HG03135 (cell line): ENCODE results near the gene DIP2B.
"Not testable (repeated sequence)": the region's sequence is repeated elsewhere in the genome, so short reads cannot be mapped to it uniquely, and the experiment has no call there.

ENCODE experiments used
- ATAC-seq: cut with Tn5 transposase; IDR thresholded peaks from one replicate; pipeline ENCODE4 v1.9.1; 2021; ENCODE audit warnings: mild to moderate bottlenecking, moderate library complexity; ENCODE audit not compliant: unreplicated experiment

DIP2B gene

DNA sequence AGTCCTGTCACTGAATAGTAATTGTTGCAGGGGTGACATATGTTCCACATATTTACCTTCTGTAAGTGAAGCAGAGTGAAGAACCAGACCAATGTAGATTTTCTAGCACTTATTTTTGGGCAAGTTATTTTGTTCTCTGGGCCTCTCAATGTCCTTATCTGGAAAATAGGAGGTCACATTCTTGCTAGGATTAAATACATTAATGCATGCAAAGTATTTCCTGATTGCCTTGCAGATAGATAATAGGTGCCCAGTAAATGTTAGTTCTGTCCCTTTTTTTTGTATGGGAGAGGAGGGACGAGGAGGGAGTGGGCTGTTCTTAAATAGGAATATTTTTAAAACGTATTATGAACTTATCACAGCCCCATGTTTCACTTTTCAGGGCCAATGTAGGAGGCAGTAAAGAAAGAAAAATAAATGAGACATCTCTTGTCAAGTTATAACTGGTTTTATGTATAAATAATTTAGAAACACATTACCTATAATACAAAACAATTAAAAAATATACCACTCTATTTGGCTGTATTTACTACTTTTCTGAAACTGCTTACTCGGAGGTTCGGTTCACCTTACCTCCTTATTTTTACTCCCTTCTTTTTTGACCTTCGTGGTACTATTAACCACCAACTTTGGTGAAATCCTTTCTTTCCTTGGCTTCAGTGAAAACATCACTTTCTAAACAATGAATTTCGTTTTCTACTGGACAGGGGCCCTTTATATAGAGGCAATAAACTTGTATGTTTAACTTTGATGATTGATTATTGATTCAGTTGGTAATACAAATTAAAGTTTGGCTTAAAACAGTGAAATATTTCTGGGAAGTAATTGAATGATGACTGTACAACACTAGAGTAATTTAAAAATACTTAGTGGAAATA, 41.9 kb downstream of the DIP2B start:
- ATAC-seq: no peak

DNA sequence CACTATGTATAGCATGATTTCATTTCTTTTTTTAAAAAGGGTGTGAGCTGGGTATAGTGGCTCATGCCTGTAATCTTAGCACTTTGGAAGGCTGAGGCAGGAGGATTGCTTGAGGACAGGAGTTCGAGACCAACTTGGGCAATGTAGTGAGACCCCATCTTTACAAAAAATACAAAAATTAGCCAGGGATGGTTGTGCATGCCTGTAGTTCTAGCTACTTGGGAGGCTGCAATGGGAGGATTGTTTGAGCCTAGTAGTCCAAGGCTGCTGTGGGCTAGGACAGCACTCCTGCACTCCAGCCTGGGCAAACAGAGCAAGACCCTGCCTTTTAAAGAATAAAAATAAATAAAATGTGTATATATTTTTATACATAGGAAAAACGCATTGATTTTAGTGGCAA, 43.0 kb downstream of the DIP2B start:
- ATAC-seq: no peak

DNA sequence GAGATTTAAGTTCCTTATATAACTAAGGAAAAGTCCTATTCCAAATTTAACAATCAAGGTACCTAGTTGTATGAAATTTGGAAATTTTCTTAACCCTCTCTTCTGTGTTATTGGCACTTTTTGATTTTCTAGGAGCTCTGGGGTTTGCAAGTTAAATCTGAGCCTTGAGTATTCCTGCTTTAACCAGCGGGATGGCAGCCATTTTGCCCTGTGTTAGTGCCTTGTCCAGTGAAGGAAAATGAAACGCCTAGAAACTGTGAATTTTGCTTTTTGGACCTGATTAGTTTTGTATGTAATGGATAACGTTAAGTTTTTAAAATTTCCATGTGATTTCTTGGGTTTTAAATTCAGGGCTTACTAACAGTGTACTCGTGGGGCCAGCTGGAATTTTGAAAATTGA, 45.1 kb downstream of the DIP2B start:
- ATAC-seq: no peak

DNA sequence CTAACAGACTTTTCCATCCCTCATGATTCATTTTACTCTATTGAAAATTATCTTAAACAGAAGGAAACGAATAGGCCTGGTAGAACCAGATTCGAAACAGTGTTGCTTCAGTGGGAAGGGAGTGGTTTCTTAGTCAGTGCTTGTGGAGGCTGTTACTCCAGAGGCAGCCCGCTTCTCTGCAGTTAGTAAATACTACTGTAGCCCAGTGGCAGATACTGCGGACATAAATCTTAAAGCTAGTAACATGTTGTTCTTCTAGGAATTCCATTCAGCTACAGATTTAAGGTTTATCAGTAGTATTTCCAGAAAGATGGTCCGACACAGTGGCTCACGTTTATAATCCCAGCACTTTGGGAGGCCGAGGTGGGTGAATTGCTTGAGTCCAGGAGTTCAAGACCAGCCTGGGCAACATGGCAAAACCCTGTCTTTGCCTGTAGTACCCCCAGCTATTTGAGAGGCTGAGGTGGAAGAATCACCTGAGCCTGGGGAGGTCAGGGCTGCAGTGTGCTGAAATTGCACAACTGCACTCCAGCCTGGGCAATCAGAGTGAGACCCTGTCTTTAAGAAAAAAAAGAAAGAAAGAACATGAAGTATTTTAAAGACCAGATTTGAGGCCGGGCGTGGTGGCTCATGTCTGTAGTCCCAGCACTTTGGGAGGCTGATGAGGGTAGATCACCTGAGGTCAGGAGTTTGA, 45.9 kb downstream of the DIP2B start:
- ATAC-seq: no peak

DNA sequence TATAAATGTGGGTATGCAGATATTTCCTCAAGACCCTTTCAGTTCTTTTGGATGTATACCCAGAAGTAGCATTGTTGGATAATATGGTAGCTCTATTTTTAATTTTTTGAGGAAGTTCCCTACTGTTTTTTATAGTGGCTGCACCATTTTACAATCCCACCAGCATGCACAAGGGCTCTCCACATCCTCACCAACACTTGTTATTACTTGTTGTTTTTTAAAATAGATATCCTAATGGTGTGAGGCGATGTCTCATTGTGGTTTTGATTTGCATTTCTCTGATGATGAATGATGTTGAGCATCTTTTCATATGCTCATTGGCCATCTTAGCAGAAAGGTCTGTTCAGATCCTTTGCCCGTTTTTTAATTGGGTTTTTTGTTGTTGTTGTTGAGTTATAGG, 47.1 kb downstream of the DIP2B start:
- no peak for ATAC-seq

DNA sequence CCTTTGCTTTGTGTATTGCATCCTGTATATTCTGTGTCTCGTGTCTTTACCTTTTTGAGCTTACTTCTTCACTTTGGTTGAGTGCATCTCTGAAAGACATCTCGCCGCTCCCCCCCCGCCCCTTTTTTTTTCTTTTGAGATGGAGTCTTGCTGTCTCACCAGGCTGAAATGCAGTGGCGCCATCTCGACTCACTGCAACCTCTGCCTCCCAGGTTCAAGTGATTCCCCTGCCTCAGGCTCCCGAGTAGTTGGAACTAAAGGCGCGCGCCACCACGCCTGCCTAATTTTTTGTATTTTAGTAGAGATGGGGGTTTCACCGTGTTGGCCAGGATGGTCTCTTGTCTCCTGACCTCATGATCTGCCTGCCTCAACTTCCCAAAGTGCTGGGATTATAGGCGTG, 49.9 kb downstream of the DIP2B start:
- ATAC-seq: no peak

DNA sequence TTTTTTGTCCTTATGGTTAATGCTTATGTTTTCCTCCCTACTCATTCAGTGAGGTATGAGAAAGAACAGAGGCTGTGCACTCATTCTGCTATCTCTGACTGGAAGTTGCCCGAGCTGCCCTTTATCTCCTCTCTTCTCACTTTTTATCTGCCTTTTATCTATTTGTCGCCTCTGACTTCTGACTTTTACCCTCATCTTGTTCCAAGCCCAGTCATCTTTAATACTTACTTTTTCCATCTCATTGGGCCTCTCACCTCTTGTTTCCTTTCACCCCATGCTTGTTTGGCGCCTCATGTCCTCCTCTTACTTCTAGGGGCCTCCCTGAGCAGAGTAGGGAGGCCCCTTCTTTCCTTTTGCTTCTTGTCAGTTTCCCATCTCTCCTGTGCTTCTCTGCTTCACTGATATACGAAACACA, 50.7 kb downstream of the DIP2B start:
- no peak for ATAC-seq

DNA sequence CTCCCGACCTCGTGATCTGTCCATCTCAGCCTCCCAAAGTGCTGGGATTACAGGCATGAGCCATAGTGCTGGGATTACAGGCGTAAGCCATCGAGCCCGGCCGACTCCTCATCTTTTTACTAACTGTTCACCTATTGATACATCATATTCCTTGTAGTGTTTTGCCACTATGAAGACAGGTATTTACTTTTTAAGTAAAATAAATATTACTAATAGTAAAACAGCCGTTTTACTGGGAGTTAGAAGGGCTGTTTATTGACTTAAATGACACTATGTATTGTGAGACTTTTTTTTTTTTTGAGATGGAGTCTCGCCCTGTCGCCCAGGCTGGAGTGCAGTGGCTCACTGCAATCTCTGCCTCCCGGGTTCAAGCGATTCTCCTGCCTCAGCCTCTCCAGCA, 51.5 kb downstream of the DIP2B start:
- no peak for ATAC-seq

DNA sequence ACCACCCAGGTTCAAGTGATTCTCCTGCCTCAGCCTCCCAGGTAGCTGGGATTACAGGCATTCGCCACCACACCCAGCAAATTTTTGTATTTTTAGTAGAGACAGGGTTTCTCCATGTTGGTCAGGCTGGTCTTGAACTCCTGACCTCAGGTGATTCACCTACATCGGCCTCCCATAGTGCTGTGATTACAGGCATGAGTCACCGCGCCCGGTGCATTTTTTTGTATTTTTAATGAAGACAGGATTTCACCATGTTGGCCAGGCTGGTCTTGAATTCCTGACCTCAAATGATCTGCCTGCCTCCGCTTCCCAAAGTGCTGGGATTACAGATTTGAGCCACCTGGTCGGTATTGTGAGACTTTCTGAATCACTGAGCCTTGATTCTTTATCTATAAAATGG, 52.0 kb downstream of the DIP2B start:
- ATAC-seq: not testable (repeated sequence)

DNA sequence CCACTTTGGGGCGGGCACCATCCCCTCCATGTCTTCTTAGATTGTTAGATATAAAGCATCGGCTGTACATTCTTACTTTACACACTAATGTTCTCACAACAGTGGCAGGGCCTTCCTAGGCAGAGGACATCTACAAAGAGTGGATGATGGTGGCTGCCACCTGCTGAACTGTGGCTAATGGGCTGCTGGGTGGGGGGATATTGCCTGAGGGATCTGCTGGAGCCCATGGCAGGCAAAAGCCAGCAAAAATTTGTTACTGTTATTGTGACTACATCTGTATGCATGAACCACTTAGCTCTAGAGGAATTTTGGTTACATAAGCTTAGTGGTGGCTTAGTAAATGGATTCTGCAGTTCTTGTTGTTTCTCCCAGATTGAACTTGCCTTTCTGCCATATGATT, 52.6 kb downstream of the DIP2B start:
- no peak for ATAC-seq

DNA sequence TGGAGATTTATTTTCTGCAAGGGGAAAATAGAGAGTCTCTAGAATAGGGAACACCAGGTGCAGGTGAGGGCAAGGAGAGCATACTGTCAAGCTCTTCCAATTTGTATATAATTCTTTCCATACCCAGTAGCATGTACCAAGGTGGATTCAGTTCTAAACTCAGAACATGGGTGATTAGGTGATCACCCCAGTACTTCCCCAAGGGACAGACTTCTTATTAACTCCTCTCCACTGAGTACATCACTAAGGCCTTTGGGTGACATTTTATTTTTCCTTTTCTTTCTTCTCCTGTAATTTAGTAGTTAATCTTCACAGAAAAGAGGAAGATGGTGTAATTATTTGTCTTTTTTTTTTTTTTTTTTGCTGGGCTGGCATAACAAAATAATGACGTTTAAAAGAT, 54.2 kb downstream of the DIP2B start:
- no peak for ATAC-seq

DNA sequence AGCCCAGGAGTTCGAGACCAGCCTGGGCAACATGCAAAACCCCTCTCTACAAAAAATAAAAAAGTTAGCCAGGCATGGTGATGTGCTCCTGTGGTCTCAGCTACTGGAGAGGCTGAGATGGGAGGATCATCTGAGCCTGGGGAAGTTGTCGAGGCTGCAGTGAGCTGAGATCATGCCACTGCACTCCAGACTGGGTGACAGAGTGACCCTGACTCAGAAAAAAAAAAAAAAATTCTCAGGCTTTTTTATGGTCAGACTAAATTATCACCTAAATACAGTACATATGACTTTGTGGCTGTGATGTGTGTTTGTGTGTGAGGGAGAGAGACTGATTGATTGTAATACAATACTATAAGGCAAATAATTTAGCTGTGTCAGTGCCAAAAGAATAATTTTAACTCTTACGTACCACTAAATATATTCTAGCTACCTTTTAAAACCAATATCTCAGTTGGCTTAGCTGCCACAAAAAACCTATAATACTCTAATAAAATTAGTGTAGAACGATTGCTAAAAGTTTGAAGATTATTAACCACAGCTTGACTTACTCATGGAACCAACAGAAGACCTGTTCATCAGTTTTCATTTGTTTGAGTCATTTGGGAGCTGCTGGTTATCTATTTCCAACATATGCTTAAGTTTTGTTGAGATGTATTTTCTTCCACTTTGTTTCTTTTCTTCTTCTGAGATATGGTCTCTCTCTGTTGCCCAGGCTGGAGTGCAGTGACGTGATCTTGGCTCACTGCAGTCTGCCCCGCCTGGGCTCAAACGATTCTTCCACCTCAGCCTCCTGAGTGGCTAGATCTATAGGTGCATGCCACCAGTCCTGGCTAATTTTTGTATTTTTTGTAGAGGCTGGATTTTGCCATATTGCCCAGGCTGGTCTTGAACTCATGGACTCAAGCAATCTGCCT, 58.0 kb downstream of the DIP2B start:
- no peak for ATAC-seq

DNA sequence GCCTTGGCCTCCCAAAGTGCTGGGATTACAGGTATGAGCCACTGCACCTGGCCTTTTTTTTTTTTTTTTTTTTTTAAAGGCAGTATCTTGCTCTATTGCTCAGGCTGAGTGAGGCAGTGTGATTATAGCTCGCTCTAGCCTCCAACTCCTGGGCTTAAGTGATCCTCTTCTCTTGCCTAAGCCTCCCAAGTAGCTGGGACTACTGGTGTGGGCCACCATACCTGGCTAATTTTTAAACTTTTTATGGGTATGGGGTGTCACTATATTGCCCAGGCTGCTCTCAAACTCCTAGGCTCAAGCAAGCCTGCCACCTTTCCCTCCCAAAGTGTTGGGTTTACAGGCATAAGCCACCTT, 58.6 kb downstream of the DIP2B start:
- ATAC-seq: no peak

DNA sequence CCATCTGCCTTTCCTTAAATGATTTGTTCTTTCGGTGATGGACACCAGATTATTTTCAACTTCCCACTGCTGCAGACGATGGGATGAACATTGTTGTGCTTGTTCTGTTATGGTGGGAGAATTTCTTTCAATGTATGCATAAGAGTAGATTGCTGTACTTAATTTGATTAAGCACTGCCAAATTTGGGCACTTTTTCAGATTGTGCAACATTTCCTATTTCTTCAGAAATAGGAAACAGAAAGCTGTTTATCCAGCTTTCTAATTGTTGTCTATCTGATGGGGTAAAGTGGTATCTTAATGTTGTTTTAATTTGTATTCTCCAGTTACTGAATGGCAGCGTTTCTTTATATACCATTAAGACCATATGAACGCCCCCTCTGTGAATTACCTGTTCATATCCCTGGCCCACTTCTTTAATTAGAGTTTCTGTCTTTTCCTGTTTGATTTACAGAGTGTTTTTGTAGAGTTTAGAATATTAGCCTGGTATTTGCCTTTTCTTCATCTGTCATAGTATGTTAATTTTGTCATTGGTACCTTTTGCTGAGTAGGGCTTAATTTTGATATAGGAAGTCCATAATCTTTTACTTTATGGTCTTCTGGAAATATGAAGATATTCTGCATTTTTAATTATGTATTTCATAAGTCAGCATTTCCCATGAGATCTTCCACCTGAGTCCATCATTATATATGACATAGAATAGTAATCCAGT, 59.6 kb downstream of the DIP2B start:
- ATAC-seq: no peak

DNA sequence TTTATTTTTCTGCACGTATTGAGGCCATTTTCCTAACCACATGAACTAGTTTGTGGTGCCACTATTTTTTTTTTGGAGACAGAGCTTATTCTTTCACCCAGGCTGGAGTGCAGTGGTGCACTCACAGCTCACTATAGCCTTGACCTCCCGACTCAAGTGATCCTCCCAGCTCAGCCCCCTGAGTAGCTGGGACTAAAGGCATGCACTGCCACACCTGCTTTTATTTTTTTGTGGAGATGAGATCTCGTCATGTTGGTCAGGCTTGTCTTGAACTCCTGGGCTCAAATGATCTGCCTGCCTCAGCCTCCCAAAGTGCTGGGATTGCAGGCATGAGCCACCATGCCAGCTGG, 60.1 kb downstream of the DIP2B start:
- no peak for ATAC-seq

DNA sequence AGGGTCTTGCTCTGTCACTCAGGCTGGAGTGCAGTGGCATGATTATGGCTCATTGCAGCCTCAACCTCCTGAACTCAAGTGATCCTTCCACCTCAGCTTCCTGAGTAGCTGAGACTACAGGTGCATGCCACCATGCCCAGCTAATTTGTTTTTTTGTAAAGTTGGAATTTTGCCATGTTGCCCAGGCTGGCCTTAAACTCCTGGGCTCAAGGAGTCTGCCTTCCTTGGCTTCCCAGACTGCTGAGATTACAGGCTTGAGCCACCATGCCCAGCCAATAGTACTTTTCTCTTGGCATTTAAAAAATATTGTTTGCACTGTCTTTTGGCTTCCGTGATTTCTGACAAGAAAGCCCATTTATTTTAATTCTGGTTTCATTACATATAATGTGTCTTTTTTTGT, 61.3 kb downstream of the DIP2B start:
- no peak for ATAC-seq

DNA sequence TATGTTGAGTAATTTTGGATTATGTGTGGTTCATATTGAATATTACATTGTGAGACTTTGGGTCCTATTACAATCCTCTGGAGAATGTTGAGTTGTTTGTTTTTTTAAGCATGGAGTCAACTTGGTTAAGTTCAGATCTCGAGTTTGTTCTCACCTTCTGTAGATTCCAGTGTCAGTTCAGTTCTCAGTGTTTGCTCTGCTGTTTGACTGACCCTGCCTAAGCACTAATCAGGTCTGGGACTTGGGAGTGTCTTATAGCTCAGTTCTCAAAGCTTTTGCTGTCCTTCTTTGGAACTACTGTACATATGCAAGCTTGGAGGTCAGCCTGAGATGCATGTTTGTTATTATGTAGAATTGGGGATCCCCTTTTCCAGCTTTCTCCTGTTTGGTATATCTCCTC, 63.1 kb downstream of the DIP2B start:
- no peak for ATAC-seq

DNA sequence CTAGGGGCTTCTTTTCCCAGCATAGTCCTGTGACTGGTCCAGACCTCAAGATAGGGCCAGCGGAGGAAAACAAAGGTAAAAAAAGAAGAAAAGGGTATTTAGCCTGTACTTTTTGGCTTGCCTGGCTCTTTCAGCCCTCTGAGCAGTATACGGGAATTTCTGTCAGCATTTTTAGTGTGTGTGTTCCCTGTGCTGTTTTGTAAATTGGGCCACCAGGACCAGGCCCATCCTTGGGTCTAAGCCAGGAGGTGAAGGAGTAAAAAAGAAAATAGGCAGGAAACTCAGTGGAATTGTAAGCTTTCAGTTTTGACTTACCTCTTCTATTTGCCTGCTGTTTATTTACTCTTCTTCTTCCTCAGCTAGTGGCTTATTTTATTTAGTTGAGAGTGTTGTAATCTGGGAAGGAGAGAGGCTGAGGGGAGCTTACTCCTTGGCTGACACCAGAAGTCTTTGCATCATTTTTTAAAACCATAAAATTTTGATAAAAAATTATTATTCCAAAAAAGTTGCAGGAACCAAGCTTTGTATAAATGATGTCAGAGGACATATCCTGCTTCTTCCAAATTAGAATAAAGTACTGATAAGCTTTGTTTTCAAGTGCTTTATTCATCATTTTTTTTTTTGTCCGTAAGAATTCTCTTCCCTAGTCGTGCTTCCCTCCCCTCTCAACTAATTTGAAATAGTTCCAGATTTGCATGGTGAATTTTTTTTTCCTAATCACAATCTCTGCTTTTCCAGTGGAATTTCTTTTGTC, 63.7 kb downstream of the DIP2B start:
- no peak for ATAC-seq

DNA sequence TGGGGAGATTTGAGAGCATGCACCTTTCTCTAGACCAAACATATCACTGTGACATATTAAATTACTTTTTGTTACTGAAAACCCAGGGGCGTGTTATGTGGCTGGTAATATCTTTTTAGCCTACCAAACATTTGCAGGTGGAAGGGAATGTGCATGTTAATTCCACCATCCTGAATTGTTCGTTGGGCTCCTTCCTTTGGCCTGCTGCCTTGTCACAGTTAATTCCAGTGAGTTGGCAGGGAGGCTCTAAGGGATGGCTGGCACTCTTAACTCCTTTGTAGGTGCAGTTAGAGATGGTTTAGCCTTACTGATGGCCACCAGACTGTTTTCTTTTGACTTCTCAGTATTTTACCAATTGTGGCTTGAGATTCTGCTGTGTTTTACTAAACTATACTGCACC, 64.5 kb downstream of the DIP2B start:
- no peak for ATAC-seq

DNA sequence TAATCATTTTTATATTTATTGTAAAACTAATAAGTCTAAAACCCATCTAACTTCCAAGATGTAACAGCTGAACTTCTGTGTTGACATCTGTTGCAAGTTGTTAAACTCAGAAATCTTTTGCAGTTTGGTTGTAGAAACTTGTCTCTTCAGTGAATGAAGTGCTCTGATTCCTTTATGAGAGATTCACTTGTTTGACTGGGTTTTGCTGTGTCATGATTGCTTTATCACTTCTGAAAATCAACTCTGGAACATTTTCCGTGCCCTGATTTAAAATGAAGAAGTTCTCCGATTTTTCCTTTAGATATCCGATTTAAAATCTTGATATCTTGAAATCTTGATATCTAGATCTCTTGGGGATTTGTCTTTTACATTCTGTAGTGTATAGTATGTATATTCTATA, 65.1 kb downstream of the DIP2B start:
- no peak for ATAC-seq
